Measurements from ENCODE around the gene GLCCI1. TPM values are rescaled to one million over a fixed set of nuclear protein-coding genes. Genes with fewer than 3 reads are reported as not detected.
"Not testable (repeated sequence)": the region's sequence is repeated elsewhere in the genome, so short reads cannot be mapped to it uniquely, and the experiment has no call there.

Gene GLCCI1
- total RNA-seq, 1 experiment from 2014 or later = 55.7 TPM

DNA sequence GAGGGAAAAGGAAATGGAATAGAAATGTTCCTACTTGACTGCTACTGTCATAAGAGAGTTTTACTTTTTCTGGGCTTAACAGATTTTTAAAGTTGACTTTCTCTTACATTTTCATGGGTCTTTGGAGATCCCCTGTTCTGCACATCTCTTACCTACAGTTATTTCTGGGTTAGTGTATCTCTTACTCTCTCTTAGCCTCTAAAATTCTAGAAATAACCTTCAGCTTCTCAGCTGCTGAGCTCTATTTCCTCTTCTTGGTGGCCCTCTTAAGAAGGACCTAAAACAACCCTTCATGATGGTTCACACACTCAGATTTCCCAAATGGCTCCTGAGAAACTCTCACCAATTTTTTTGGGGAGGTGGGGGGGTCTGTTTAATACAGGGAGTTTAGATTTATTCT, 79.5 kb downstream of the GLCCI1 start:
- H4K20me1 ChIP-seq (ENCODE audit: insufficient read depth, low read depth, low read length); H3K27ac ChIP-seq (ENCODE audit: low read length); H3K4me3 ChIP-seq (ENCODE audit: low read length); H3K4me1 ChIP-seq (ENCODE audit: low read length); H3K4me2 ChIP-seq (ENCODE audit: low read depth, low read length, poor library complexity, severe bottlenecking); H3K9me2 ChIP-seq (replicated peaks; ENCODE audit: insufficient read depth, low read length); H3K36me3 ChIP-seq (ENCODE audit: insufficient read depth, low read length); H2AFZ ChIP-seq (ENCODE audit: low read length); H3K9ac ChIP-seq (ENCODE audit: low read length); H3K27me3 ChIP-seq (ENCODE audit: low read length); H3K9me3 ChIP-seq (ENCODE audit: low read length); DNase-seq: not testable (repeated sequence)
- H3K79me2 ChIP-seq (ENCODE audit: low read length) = peaks cover 15% of the 10 kb centered on the region

DNA sequence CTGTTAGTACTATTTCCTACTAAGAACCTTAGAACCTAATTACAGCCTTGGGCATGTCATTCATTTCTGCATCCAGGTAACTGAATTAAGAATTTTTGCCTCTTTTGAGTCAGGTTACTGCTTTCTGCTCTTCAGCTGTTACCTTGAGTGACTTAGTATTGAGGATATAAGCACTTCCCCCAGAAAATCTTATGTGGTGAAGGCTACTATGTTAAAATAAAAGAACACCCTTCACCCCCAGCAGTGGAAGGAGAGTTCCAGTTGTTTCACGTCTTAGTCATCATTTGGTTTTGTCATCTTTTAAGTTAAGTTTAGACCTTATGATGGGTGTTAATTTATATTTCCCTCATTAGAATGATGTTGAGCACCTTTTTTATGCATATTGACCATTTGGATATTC, 82.8 kb downstream of the GLCCI1 start:
- no peak overlapping the region for H3K9ac ChIP-seq (ENCODE audit: low read length)
- no peak overlapping the region for H3K27ac ChIP-seq (ENCODE audit: low read length)
- H3K9me2 ChIP-seq (replicated peaks; ENCODE audit: insufficient read depth, low read length) = no peaks in the 10 kb centered on the region
- no peaks in the 10 kb centered on the region for H4K20me1 ChIP-seq (ENCODE audit: insufficient read depth, low read depth, low read length)
- no peak overlapping the region for H2AFZ ChIP-seq (ENCODE audit: low read length)
- no peak for DNase-seq
- no peaks in the 10 kb centered on the region for H3K4me1 ChIP-seq (ENCODE audit: low read length)
- no peak overlapping the region for H3K4me3 ChIP-seq (ENCODE audit: low read length)
- H3K9me3 ChIP-seq (ENCODE audit: low read length) = no peaks in the 10 kb centered on the region
- peaks cover 15% of the 10 kb centered on the region for H3K79me2 ChIP-seq (ENCODE audit: low read length)
- H3K4me2 ChIP-seq (ENCODE audit: low read depth, low read length, poor library complexity, severe bottlenecking) = no peak overlapping the region
- no peaks in the 10 kb centered on the region for H3K36me3 ChIP-seq (ENCODE audit: insufficient read depth, low read length)
- no peaks in the 10 kb centered on the region for H3K27me3 ChIP-seq (ENCODE audit: low read length)

DNA sequence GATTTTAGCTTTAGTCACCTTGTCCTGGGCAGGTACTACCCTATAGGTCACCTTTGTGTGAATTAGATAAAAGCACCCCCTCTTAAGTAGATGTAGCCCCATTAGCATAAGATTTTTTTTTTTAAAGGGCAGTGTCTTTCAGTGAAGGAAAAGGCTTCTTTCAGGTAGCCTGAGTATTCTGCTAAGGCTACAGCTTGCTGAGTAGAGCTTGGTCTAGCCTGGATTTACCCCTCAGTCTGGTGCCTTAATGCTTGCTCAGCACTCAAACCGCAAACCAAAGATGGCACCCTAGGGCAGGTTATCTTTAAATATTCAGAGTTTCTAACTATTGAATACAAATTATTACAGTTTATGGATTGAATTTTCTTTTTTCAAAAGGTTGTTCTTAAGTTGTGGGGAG, 83.4 kb downstream of the GLCCI1 start:
- Histone ChIP-seq H3K4me1 (ENCODE audit: low read length) (no peaks in the 10 kb centered on the region), H4K20me1 (ENCODE audit: insufficient read depth, low read depth, low read length) (no peaks in the 10 kb centered on the region), H3K27ac (ENCODE audit: low read length) (no peak overlapping the region), H3K27me3 (ENCODE audit: low read length) (no peaks in the 10 kb centered on the region), H3K9ac (ENCODE audit: low read length) (no peak overlapping the region), H3K4me2 (ENCODE audit: low read depth, low read length, poor library complexity, severe bottlenecking) (no peak overlapping the region), H3K36me3 (ENCODE audit: insufficient read depth, low read length) (no peaks in the 10 kb centered on the region), H3K79me2 (ENCODE audit: low read length) (peaks cover 15% of the 10 kb centered on the region), H3K9me3 (ENCODE audit: low read length) (no peaks in the 10 kb centered on the region), H3K4me3 (ENCODE audit: low read length) (no peak overlapping the region), H3K9me2 (replicated peaks; ENCODE audit: insufficient read depth, low read length) (no peaks in the 10 kb centered on the region), H2AFZ (ENCODE audit: low read length) (no peak overlapping the region)
- no peak for DNase-seq

DNA sequence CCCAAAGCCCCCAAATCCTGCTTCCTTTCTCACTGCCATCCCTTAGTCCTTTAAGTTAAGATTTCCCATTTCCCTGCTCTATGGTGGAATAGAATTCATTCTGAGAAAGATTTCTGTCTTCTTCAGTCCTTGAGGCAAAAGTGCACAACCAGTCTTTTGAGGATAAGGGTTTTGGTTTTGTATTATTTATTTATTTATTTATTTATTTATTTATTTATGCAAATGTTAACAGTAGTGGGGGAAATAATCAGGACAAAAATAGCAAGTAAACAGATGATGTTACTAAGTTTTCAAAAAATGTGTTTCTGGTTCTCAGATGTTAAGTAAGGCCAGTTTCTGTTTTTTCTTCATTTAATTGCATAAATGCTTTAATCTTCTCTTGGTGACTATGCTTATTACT, 84.2 kb downstream of the GLCCI1 start:
- Histone ChIP-seq H2AFZ (ENCODE audit: low read length) (no peak overlapping the region), H3K27ac (ENCODE audit: low read length) (no peak overlapping the region), H3K27me3 (ENCODE audit: low read length) (no peaks in the 10 kb centered on the region), H3K79me2 (ENCODE audit: low read length) (peaks cover 15% of the 10 kb centered on the region), H3K9me3 (ENCODE audit: low read length) (no peaks in the 10 kb centered on the region), H3K4me2 (ENCODE audit: low read depth, low read length, poor library complexity, severe bottlenecking) (no peak overlapping the region), H3K4me3 (ENCODE audit: low read length) (no peak overlapping the region), H3K9me2 (replicated peaks; ENCODE audit: insufficient read depth, low read length) (no peaks in the 10 kb centered on the region), H3K36me3 (ENCODE audit: insufficient read depth, low read length) (no peaks in the 10 kb centered on the region), H3K4me1 (ENCODE audit: low read length) (no peaks in the 10 kb centered on the region), H4K20me1 (ENCODE audit: insufficient read depth, low read depth, low read length) (no peaks in the 10 kb centered on the region), H3K9ac (ENCODE audit: low read length) (no peak overlapping the region)
- DNase-seq = no peak

DNA sequence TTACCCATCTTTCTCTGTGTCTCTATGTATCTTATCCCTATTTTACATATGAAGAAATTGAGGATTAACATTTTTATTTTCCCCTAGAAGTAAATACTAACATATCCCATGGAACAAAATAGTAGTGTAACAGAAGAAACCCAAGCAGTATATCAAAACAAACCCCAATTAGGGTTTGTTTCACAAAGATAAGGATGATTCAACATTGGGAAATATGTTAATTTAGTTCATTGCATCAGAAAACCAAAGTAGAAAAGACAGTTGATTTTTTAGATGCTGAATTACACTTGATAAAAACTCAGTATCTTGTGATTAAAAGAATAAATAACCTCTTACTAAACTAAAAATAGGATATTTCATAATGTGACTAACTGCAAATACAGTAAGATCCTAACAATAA, 87.8 kb downstream of the GLCCI1 start:
- Histone ChIP-seq H3K79me2 (ENCODE audit: low read length) (peaks cover 5% of the 10 kb centered on the region), H3K4me3 (ENCODE audit: low read length) (no peak overlapping the region), H4K20me1 (ENCODE audit: insufficient read depth, low read depth, low read length) (no peaks in the 10 kb centered on the region), H2AFZ (ENCODE audit: low read length) (no peak overlapping the region), H3K27me3 (ENCODE audit: low read length) (no peaks in the 10 kb centered on the region), H3K36me3 (ENCODE audit: insufficient read depth, low read length) (no peaks in the 10 kb centered on the region), H3K27ac (ENCODE audit: low read length) (no peak overlapping the region), H3K9me3 (ENCODE audit: low read length) (no peaks in the 10 kb centered on the region), H3K4me1 (ENCODE audit: low read length) (no peaks in the 10 kb centered on the region), H3K9ac (ENCODE audit: low read length) (no peak overlapping the region), H3K4me2 (ENCODE audit: low read depth, low read length, poor library complexity, severe bottlenecking) (no peak overlapping the region), H3K9me2 (replicated peaks; ENCODE audit: insufficient read depth, low read length) (no peaks in the 10 kb centered on the region)
- DNase-seq = no peak

DNA sequence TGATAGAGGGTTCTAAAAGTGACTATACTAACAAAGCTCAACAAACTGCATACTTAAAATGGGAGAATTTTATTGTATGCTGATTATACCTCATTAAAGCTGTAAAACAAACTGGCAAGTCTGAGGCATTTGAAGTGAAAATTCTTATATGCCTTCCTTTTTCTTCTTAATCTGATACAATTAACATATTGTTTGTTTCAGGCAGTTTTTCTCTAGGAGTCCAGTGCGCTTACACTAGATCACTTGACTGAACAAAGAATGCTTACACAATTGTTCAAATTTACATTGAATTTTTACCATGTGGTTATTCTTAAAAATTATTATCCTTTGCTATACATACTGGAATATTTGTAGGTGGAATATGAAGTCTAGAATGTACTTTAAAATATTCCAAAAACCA, 89.0 kb downstream of the GLCCI1 start:
- Histone ChIP-seq H3K79me2 (ENCODE audit: low read length) (peaks cover 3% of the 10 kb centered on the region), H3K36me3 (ENCODE audit: insufficient read depth, low read length) (peaks cover 6% of the 10 kb centered on the region; the same call in 1 of the 2 replicates), H3K27me3 (ENCODE audit: low read length) (no peaks in the 10 kb centered on the region), H3K9ac (ENCODE audit: low read length) (no peak overlapping the region), H3K9me3 (ENCODE audit: low read length) (no peaks in the 10 kb centered on the region), H2AFZ (ENCODE audit: low read length) (no peak overlapping the region), H3K9me2 (replicated peaks; ENCODE audit: insufficient read depth, low read length) (no peaks in the 10 kb centered on the region), H3K4me2 (ENCODE audit: low read depth, low read length, poor library complexity, severe bottlenecking) (no peak overlapping the region), H4K20me1 (ENCODE audit: insufficient read depth, low read depth, low read length) (no peaks in the 10 kb centered on the region), H3K4me1 (ENCODE audit: low read length) (no peaks in the 10 kb centered on the region), H3K4me3 (ENCODE audit: low read length) (no peak overlapping the region), H3K27ac (ENCODE audit: low read length) (no peak overlapping the region)
- no peak for DNase-seq

DNA sequence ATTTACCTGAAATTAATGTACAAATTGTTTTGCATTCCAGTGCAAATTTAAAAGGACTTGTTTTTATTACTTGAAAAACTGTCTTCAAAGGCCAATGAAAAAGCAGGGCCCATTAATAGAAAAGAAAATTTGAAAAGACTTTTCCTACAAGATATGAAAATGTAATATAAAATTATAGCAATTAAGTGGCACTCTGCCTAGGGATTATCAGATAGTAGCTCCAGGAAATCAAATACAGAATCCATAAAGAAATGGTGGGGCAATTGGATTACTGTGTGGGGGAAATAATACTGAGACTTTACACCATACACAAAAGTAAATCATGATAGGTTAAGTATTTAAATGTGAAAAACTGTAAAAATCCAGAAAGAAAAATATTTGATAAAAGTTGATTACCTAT, 89.7 kb downstream of the GLCCI1 start:
- H3K4me2 ChIP-seq (ENCODE audit: low read depth, low read length, poor library complexity, severe bottlenecking) = no peak overlapping the region
- H3K36me3 ChIP-seq (ENCODE audit: insufficient read depth, low read length) = peaks cover 6% of the 10 kb centered on the region; the same call in 1 of the 2 replicates
- DNase-seq = no peak
- H3K9me3 ChIP-seq (ENCODE audit: low read length) = no peaks in the 10 kb centered on the region
- H3K27me3 ChIP-seq (ENCODE audit: low read length) = no peaks in the 10 kb centered on the region
- no peak overlapping the region for H3K9ac ChIP-seq (ENCODE audit: low read length)
- H4K20me1 ChIP-seq (ENCODE audit: insufficient read depth, low read depth, low read length) = no peaks in the 10 kb centered on the region
- no peaks in the 10 kb centered on the region for H3K4me1 ChIP-seq (ENCODE audit: low read length)
- H3K27ac ChIP-seq (ENCODE audit: low read length) = no peak overlapping the region
- no peaks in the 10 kb centered on the region for H3K9me2 ChIP-seq (replicated peaks; ENCODE audit: insufficient read depth, low read length)
- no peak overlapping the region for H3K4me3 ChIP-seq (ENCODE audit: low read length)
- H3K79me2 ChIP-seq (ENCODE audit: low read length) = 0 out of 2 replicates have a peak, but pooled peaks cover 3% of the 10 kb centered on the region
- no peak overlapping the region for H2AFZ ChIP-seq (ENCODE audit: low read length)

DNA sequence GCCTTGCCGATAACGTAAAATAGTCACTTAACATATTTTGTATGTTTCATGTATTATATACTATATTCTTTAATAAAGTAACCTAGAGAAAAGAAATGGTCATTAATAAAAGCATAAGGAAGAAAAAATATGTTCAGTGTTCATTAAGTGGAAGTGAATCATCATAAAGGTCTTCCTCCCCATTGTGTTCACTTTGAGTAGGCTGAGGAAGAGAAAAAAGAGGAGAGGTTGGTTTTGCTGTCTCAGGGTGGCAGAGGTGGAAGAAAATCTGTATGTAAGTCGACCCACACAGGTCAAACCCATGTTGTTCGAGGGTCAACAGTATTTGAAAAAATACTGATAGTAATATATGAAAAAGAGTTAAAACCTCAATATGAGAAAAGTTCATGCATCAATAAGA, 90.3 kb downstream of the GLCCI1 start:
- no peak overlapping the region for H3K4me2 ChIP-seq (ENCODE audit: low read depth, low read length, poor library complexity, severe bottlenecking)
- no peaks in the 10 kb centered on the region for H4K20me1 ChIP-seq (ENCODE audit: insufficient read depth, low read depth, low read length)
- H3K9me3 ChIP-seq (ENCODE audit: low read length) = no peaks in the 10 kb centered on the region
- H3K27me3 ChIP-seq (ENCODE audit: low read length) = no peaks in the 10 kb centered on the region
- peaks cover 3% of the 10 kb centered on the region; the same call in 1 of the 2 replicates for H3K79me2 ChIP-seq (ENCODE audit: low read length)
- H3K27ac ChIP-seq (ENCODE audit: low read length) = no peak overlapping the region
- H3K4me1 ChIP-seq (ENCODE audit: low read length) = no peaks in the 10 kb centered on the region
- no peaks in the 10 kb centered on the region for H3K9me2 ChIP-seq (replicated peaks; ENCODE audit: insufficient read depth, low read length)
- H3K4me3 ChIP-seq (ENCODE audit: low read length) = no peak overlapping the region
- H3K36me3 ChIP-seq (ENCODE audit: insufficient read depth, low read length) = peaks cover 6% of the 10 kb centered on the region; the same call in 1 of the 2 replicates
- no peak overlapping the region for H3K9ac ChIP-seq (ENCODE audit: low read length)
- no peak for DNase-seq
- no peak overlapping the region for H2AFZ ChIP-seq (ENCODE audit: low read length)

DNA sequence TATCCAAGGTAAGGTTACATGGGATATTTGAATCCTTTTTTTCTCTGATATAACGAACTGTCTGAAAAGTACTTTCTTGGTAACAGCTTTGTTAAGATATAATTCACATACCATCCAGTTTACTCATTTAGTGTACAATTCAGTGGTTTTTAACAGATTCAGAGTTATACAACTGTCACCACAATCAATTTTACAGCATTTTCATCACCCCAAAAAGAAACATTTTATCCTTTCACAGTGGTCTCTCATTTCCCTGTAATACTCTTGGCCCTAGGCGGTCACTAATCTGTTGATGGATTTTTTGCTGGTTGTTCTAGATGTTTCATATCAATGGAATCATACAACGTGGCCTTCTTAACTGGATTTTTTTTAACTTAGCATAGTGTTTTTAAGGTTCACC, 91.6 kb downstream of the GLCCI1 start:
- Histone ChIP-seq H3K9ac (ENCODE audit: low read length) (no peak overlapping the region), H3K27ac (ENCODE audit: low read length) (no peak overlapping the region), H2AFZ (ENCODE audit: low read length) (no peak overlapping the region), H3K9me2 (replicated peaks; ENCODE audit: insufficient read depth, low read length) (no peaks in the 10 kb centered on the region), H3K9me3 (ENCODE audit: low read length) (no peaks in the 10 kb centered on the region), H3K4me1 (ENCODE audit: low read length) (no peaks in the 10 kb centered on the region), H3K36me3 (ENCODE audit: insufficient read depth, low read length) (peaks cover 6% of the 10 kb centered on the region; the same call in 1 of the 2 replicates), H3K4me3 (ENCODE audit: low read length) (no peak overlapping the region), H3K79me2 (ENCODE audit: low read length) (peaks cover 14% of the 10 kb centered on the region), H3K27me3 (ENCODE audit: low read length) (no peaks in the 10 kb centered on the region), H4K20me1 (ENCODE audit: insufficient read depth, low read depth, low read length) (no peaks in the 10 kb centered on the region), H3K4me2 (ENCODE audit: low read depth, low read length, poor library complexity, severe bottlenecking) (no peak overlapping the region)
- no peak for DNase-seq

All from Karpas-422 (cell line).